ENCODE results near the gene WIPF1.

Gene WIPF1

GRCh38 chr2:174585657-174586252, 11.8 kb downstream of the WIPF1 start:
- Histone ChIP-seq H3K9me2 (replicated peaks; ENCODE audit: insufficient read depth, low read length) (no peaks in the 10 kb centered on the region), H3K79me2 (ENCODE audit: low read length) (peaks cover 100% of the 10 kb centered on the region), H3K9me3 (replicated peaks; ENCODE audit: insufficient read depth, low read length) (no peaks in the 10 kb centered on the region), H3K4me2 (ENCODE audit: low read depth, low read length) (no peak overlapping the region), H3K4me3 (ENCODE audit: low read length) (no peak overlapping the region), H3K36me3 (replicated peaks; ENCODE audit: insufficient read depth, low read length) (peaks cover 12% of the 10 kb centered on the region; the same call in 1 of the 2 replicates), H3K27ac (ENCODE audit: low read length) (no peak overlapping the region), H2AFZ (ENCODE audit: low read length) (no peak overlapping the region), H3K4me1 (ENCODE audit: low read length) (0 out of 2 replicates have a peak, but pooled peaks cover 4% of the 10 kb centered on the region), H3K9ac (ENCODE audit: low read length) (no peak overlapping the region), H4K20me1 (ENCODE audit: insufficient read depth, low read length) (peaks cover 40% of the 10 kb centered on the region), H3K27me3 (replicated peaks; ENCODE audit: insufficient read depth, low read length) (no peaks in the 10 kb centered on the region), H3F3A (ENCODE audit: insufficient read depth, low read length) (no peaks in the 10 kb centered on the region)
- no peak for DNase-seq
- TF ChIP-seq EZH2phosphoT487 (IDR thresholded peaks at IDR 0.05; ENCODE audit: low read length) (no peak), EZH2 (optimal IDR thresholded peaks at IDR 0.05; ENCODE audit: low read depth, low read length) (no peak), CTCF (IDR thresholded peaks at IDR 0.05; ENCODE audit: low read length) (no peak)

DNA sequence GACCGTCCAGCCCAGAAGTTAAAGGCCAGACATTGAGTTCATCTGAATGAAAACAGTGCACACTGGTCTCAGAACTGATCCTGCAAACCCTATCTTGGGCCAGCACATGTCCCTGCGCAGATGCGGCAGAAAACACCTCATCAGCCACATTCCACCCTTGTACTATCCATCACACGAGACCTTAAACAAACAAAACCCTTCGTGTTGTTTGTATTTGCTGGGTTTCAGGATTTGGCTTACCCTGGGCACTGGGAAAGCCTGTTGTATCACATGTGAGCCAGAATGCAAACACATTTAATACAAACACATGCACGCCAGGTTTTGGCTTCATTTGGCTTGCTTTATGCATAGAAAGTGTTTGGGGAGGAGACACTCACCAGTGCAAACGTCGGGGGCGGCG, 12.5 kb downstream of the WIPF1 start:
- peaks cover 16% of the 10 kb centered on the region; the same call in 1 of the 2 replicates for H3K36me3 ChIP-seq (replicated peaks; ENCODE audit: insufficient read depth, low read length)
- H4K20me1 ChIP-seq (ENCODE audit: insufficient read depth, low read length): peaks cover 38% of the 10 kb centered on the region
- no peak overlapping the region for H3K9ac ChIP-seq (ENCODE audit: low read length)
- H3K9me2 ChIP-seq (replicated peaks; ENCODE audit: insufficient read depth, low read length): no peaks in the 10 kb centered on the region
- H3K4me2 ChIP-seq (ENCODE audit: low read depth, low read length): no peak overlapping the region
- H3F3A ChIP-seq (ENCODE audit: insufficient read depth, low read length): no peaks in the 10 kb centered on the region; the same call in 1 of the 2 replicates
- DNase-seq: no peak
- no peaks in the 10 kb centered on the region for H3K9me3 ChIP-seq (replicated peaks; ENCODE audit: insufficient read depth, low read length)
- H3K27ac ChIP-seq (ENCODE audit: low read length): no peak overlapping the region
- H3K79me2 ChIP-seq (ENCODE audit: low read length): peaks cover 99% of the 10 kb centered on the region
- H3K27me3 ChIP-seq (replicated peaks; ENCODE audit: insufficient read depth, low read length): no peaks in the 10 kb centered on the region
- 0 out of 2 replicates have a peak, but pooled peaks cover 1% of the 10 kb centered on the region for H3K4me1 ChIP-seq (ENCODE audit: low read length)
- H3K4me3 ChIP-seq (ENCODE audit: low read length): no peak overlapping the region
- no peak overlapping the region for H2AFZ ChIP-seq (ENCODE audit: low read length)
- TF ChIP-seq CTCF (IDR thresholded peaks at IDR 0.05; ENCODE audit: low read length) (no peak), EZH2phosphoT487 (IDR thresholded peaks at IDR 0.05; ENCODE audit: low read length) (no peak), EZH2 (optimal IDR thresholded peaks at IDR 0.05; ENCODE audit: low read depth, low read length) (no peak)

DNA sequence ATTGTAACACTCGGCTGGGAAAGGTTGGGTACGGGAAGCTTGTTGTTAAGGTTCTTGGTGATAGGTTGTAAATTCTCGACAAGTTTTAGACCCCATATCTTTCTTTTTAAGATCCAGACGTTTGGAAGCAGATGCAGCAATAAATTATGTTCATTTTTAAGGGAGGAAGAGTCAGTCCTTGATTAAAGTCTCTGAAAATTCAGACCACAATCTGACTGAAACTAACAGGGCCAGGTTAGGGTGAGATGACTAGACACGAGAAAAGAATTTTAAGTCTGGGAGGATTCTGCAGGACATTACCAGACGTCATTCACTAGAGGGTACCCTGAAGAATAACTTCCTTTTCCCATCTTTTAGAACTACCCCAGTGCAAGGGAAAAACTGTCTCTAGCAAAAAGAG, 16.1 kb downstream of the WIPF1 start:
- H4K20me1 ChIP-seq (ENCODE audit: insufficient read depth, low read length): peaks cover 16% of the 10 kb centered on the region
- H3K4me2 ChIP-seq (ENCODE audit: low read depth, low read length): no peak overlapping the region
- no peaks in the 10 kb centered on the region for H3K9me3 ChIP-seq (replicated peaks; ENCODE audit: insufficient read depth, low read length)
- no peak overlapping the region for H3K9ac ChIP-seq (ENCODE audit: low read length)
- no peak overlapping the region for H2AFZ ChIP-seq (ENCODE audit: low read length)
- no peaks in the 10 kb centered on the region for H3K27me3 ChIP-seq (replicated peaks; ENCODE audit: insufficient read depth, low read length)
- peaks cover 33% of the 10 kb centered on the region for H3K36me3 ChIP-seq (replicated peaks; ENCODE audit: insufficient read depth, low read length)
- no peak overlapping the region for H3K27ac ChIP-seq (ENCODE audit: low read length)
- no peaks in the 10 kb centered on the region for H3K4me1 ChIP-seq (ENCODE audit: low read length)
- no peak overlapping the region for H3K4me3 ChIP-seq (ENCODE audit: low read length)
- TF ChIP-seq EZH2 (optimal IDR thresholded peaks at IDR 0.05; ENCODE audit: low read depth, low read length) (no peak), CTCF (IDR thresholded peaks at IDR 0.05; ENCODE audit: low read length) (no peak), EZH2phosphoT487 (IDR thresholded peaks at IDR 0.05; ENCODE audit: low read length) (no peak)
- no peaks in the 10 kb centered on the region for H3K9me2 ChIP-seq (replicated peaks; ENCODE audit: insufficient read depth, low read length)
- H3F3A ChIP-seq (ENCODE audit: insufficient read depth, low read length): no peaks in the 10 kb centered on the region; the same call in 1 of the 2 replicates
- H3K79me2 ChIP-seq (ENCODE audit: low read length): peaks cover 96% of the 10 kb centered on the region
- DNase-seq: no peak

Data from MM.1S (cell line).